ENCODE measurements around the gene UBE2U.

Gene UBE2U

GRCh38 chr1:64268653-64269557 is 65.5 kb downstream of the UBE2U start:
- TF ChIP-seq ZNF274 (IDR thresholded peaks at IDR 0.05; ENCODE audit: low read depth, low read length) = no peak
- H3K4me3 ChIP-seq (ENCODE audit: low read length) = no peak overlapping the region

GRCh38 chr1:64269558-64269884 is 66.1 kb downstream of the UBE2U start:
- H3K4me3 ChIP-seq (ENCODE audit: low read length) = no peak overlapping the region
- TF ChIP-seq ZNF274 (IDR thresholded peaks at IDR 0.05; ENCODE audit: low read depth, low read length) = no peak

- H3K4me3 ChIP-seq (ENCODE audit: low read length) = no peak overlapping the region
- no peak for TF ChIP-seq ZNF274 (IDR thresholded peaks at IDR 0.05; ENCODE audit: low read depth, low read length)
Measured at GRCh38 chr1:64280001-64280400, 76.6 kb downstream of the UBE2U start.

- H3K4me3 ChIP-seq (ENCODE audit: low read length) = no peak overlapping the region
- TF ChIP-seq ZNF274 (IDR thresholded peaks at IDR 0.05; ENCODE audit: low read depth, low read length) = no peak
Measured at GRCh38 chr1:64282351-64282750, 78.9 kb downstream of the UBE2U start.

- H3K4me3 ChIP-seq (ENCODE audit: low read length) = no peak overlapping the region
- TF ChIP-seq ZNF274 (IDR thresholded peaks at IDR 0.05; ENCODE audit: low read depth, low read length) = no peak
Measured at GRCh38 chr1:64287071-64287470, 83.6 kb downstream of the UBE2U start.

GRCh38 chr1:64290420-64290819 is 87.0 kb downstream of the UBE2U start:
- TF ChIP-seq ZNF274 (IDR thresholded peaks at IDR 0.05; ENCODE audit: low read depth, low read length) = no peak
- no peak overlapping the region for H3K4me3 ChIP-seq (ENCODE audit: low read length)

GRCh38 chr1:64291931-64292330 is 88.5 kb downstream of the UBE2U start:
- H3K4me3 ChIP-seq (ENCODE audit: low read length) = no peak overlapping the region
- TF ChIP-seq ZNF274 (IDR thresholded peaks at IDR 0.05; ENCODE audit: low read depth, low read length) = no peak

- TF ChIP-seq ZNF274 (IDR thresholded peaks at IDR 0.05; ENCODE audit: low read depth, low read length) = no peak
- H3K4me3 ChIP-seq (ENCODE audit: low read length) = no peak overlapping the region
Measured at GRCh38 chr1:64292399-64292798, 89.0 kb downstream of the UBE2U start.

- no peak for TF ChIP-seq ZNF274 (IDR thresholded peaks at IDR 0.05; ENCODE audit: low read depth, low read length)
- H3K4me3 ChIP-seq (ENCODE audit: low read length) = no peak overlapping the region
Measured at GRCh38 chr1:64293820-64294219, 90.4 kb downstream of the UBE2U start.

GRCh38 chr1:64295136-64295535 is 91.7 kb downstream of the UBE2U start:
- TF ChIP-seq ZNF274 (IDR thresholded peaks at IDR 0.05; ENCODE audit: low read depth, low read length) = no peak
- no peak overlapping the region for H3K4me3 ChIP-seq (ENCODE audit: low read length)

- no peak for TF ChIP-seq ZNF274 (IDR thresholded peaks at IDR 0.05; ENCODE audit: low read depth, low read length)
- H3K4me3 ChIP-seq (ENCODE audit: low read length) = no peak overlapping the region
Measured at GRCh38 chr1:64295561-64295960, 92.1 kb downstream of the UBE2U start.

GRCh38 chr1:64296459-64296858 is 93.0 kb downstream of the UBE2U start:
- no peak overlapping the region for H3K4me3 ChIP-seq (ENCODE audit: low read length)
- no peak for TF ChIP-seq ZNF274 (IDR thresholded peaks at IDR 0.05; ENCODE audit: low read depth, low read length)

GRCh38 chr1:64302194-64302593 is 98.8 kb downstream of the UBE2U start:
- no peak overlapping the region for H3K4me3 ChIP-seq (ENCODE audit: low read length)
- no peak for TF ChIP-seq ZNF274 (IDR thresholded peaks at IDR 0.05; ENCODE audit: low read depth, low read length)

- TF ChIP-seq ZNF274 (IDR thresholded peaks at IDR 0.05; ENCODE audit: low read depth, low read length) = no peak
- no peak overlapping the region for H3K4me3 ChIP-seq (ENCODE audit: low read length)
Measured at GRCh38 chr1:64302971-64303370, 99.5 kb downstream of the UBE2U start.

- TF ChIP-seq ZNF274 (IDR thresholded peaks at IDR 0.05; ENCODE audit: low read depth, low read length) = no peak
Measured at GRCh38 chr1:64304823-64305222, 101.4 kb downstream of the UBE2U start.

GRCh38 chr1:64308866-64309265 is 105.4 kb downstream of the UBE2U start:
- H3K4me3 ChIP-seq (ENCODE audit: low read length) = no peak overlapping the region
- no peak for TF ChIP-seq ZNF274 (IDR thresholded peaks at IDR 0.05; ENCODE audit: low read depth, low read length)

More at GRCh38 chr1:64304823-64305222, 101.4 kb downstream of the UBE2U start:
- H3K4me3 ChIP-seq (ENCODE audit: low read length) = no peak overlapping the region

Data from GM08714 (cell line).